ENCODE measurements around the gene RUFY1. TPM values are rescaled to one million over a fixed set of nuclear protein-coding genes. Genes with fewer than 3 reads are reported as not detected.

RUFY1 gene
- total and polyA plus RNA-seq, 9 of the 15 experiments (the other 6 are each of a cell fraction or from before 2014, with no cell fraction given), result 5.0 to 41.7 (median 29.6) TPM

- ATAC-seq (no peak), DNase-seq (ENCODE audit: extremely low read depth in 1 of 4, low spot score in 3 of 4) (no peak), FAIRE-seq (no peak)
- WGBS (ENCODE audit: insufficient coverage, low coverage, missing lambda C conversion rate), result 66% methylated on average over 3 of the region's 3 CpGs
- H3K4me1 ChIP-seq (replicated peaks in 1 of 2; ENCODE audit: control insufficient read depth in 2 of 2, insufficient read depth in 2 of 2, low read length in 2 of 2), result no peaks in the 10 kb centered on the region
- H3K27ac ChIP-seq (ENCODE audit: extremely low read depth, low read depth, low read length), result no peak overlapping the region
- H2AFZ ChIP-seq (ENCODE audit: low read depth, low read length), result no peak overlapping the region
- H3K27me3 ChIP-seq (ENCODE audit: control insufficient read depth in 2 of 2, insufficient read depth in 2 of 2, low read length in 2 of 2), result no peaks in the 10 kb centered on the region
- TF ChIP-seq RNF2 (IDR thresholded peaks at IDR 0.05), result no peak
- no peak for TF ChIP-seq RBFOX2 (IDR thresholded peaks at IDR 0.05; ENCODE audit: low read depth, low read length)
- TF ChIP-seq HDAC1 (IDR thresholded peaks at IDR 0.05), result no peak
- TF ChIP-seq REST (IDR thresholded peaks at IDR 0.05; ENCODE audit: borderline replicate concordance), result peak; percentile 45
- TF ChIP-seq REST (CRISPR knock-in tag; IDR thresholded peaks at IDR 0.05; ENCODE audit: low read depth), result no peak
- TF ChIP-seq CLOCK (CRISPR knock-in tag; IDR thresholded peaks at IDR 0.05; ENCODE audit: borderline replicate concordance), result no peak
- in situ Hi-C loops (cut with MboI) (no loop called here), intact Hi-C loops (cut with micrococcal nuclease) (no loop called here)
- H3K9me1 ChIP-seq (ENCODE audit: control insufficient read depth, insufficient read depth, low read length), result no peaks in the 10 kb centered on the region
- CTCF ChIA-PET (ENCODE audit: low intra/inter-chr PET ratio), result no interaction called here
- peaks cover 60% of the 10 kb centered on the region for H3K36me3 ChIP-seq (ENCODE audit: control insufficient read depth, insufficient read depth, low read length)
- H3K79me2 ChIP-seq (ENCODE audit: control insufficient read depth, insufficient read depth, low read length), result no peaks in the 10 kb centered on the region
- no peak overlapping the region for H3K9ac ChIP-seq (ENCODE audit: insufficient read depth in 1 of 2, low read depth in 2 of 2, low read length in 2 of 2)
- H3K9me3 ChIP-seq (replicated peaks; ENCODE audit: control insufficient read depth, insufficient read depth, low read depth, low read length), result no peaks in the 10 kb centered on the region
- no peaks in the 10 kb centered on the region for H4K20me1 ChIP-seq (replicated peaks; ENCODE audit: control insufficient read depth, insufficient read depth, low read length)
- no TSS peak for BruUV-seq (replicated peaks)
- H3K4me2 ChIP-seq (ENCODE audit: insufficient read depth, low read length), result no peak overlapping the region
- POLR2A ChIA-PET, result no interaction called here
- H3K4me3 ChIP-seq, result no peak overlapping the region
Observed at GRCh38 chr5:179588166-179588565, 37.8 kb downstream of the RUFY1 start.
